ENCODE measurements around the gene MYOM1. TPM values are rescaled to one million over a fixed set of nuclear protein-coding genes. Genes with fewer than 3 reads are reported as not detected.
"Not testable (repeated sequence)": the region's sequence is repeated elsewhere in the genome, so short reads cannot be mapped to it uniquely, and the experiment has no call there.

MYOM1 gene
- total RNA-seq, 2 experiments from 2014 or later, result 0.90 to 1.2 TPM

- Mint-ChIP-seq H3K36me3 (no peaks in the 10 kb centered on the region), H3K9me3 (no peaks in the 10 kb centered on the region), H3K4me1 (ENCODE audit: low read depth) (peaks cover 2% of the 10 kb centered on the region), H3K27ac (no peak overlapping the region), H3K4me3 (no peak overlapping the region), H3K27me3 (no peaks in the 10 kb centered on the region)
- intact Hi-C loops (cut with micrococcal nuclease), result no loop called here
- POLR2A ChIA-PET, result no interaction called here
- CTCF ChIA-PET, result no interaction called here
- DNase-seq, result no peak
These were observed 13.2 kb upstream of the MYOM1 start for GRCh38 chr18:3233004-3233403.

- Mint-ChIP-seq H3K4me3 (no peak overlapping the region), H3K27me3 (no peaks in the 10 kb centered on the region), H3K36me3 (no peaks in the 10 kb centered on the region), H3K4me1 (ENCODE audit: low read depth) (peaks cover 6% of the 10 kb centered on the region), H3K27ac (no peak overlapping the region), H3K9me3 (no peaks in the 10 kb centered on the region)
- no peak for DNase-seq
- intact Hi-C loops (cut with micrococcal nuclease), result no loop called here
- ChIA-PET POLR2A (no interaction called here), CTCF (interaction anchor here (0.9 kb wide), 1 partner anchor 79 kb away, joined by 3 read pairs; no protein-coding TSS in a partner anchor)
These were observed 10.9 kb upstream of the MYOM1 start for GRCh38 chr18:3230401-3231334.

- Mint-ChIP-seq H3K9me3 (no peaks in the 10 kb centered on the region), H3K4me1 (ENCODE audit: low read depth) (peaks cover 13% of the 10 kb centered on the region), H3K27me3 (no peaks in the 10 kb centered on the region), H3K36me3 (no peaks in the 10 kb centered on the region), H3K27ac (no peak overlapping the region), H3K4me3 (no peak overlapping the region)
- ChIA-PET POLR2A (no interaction called here), CTCF (no interaction called here)
- intact Hi-C loops (cut with micrococcal nuclease), result no loop called here
- DNase-seq, result no peak
These were observed 6.3 kb upstream of the MYOM1 start for GRCh38 chr18:3226048-3226447.

GRCh38 chr18:3225588-3225987 is 5.8 kb upstream of the MYOM1 start:
- no peak for DNase-seq
- Mint-ChIP-seq H3K27me3 (no peaks in the 10 kb centered on the region), H3K4me3 (no peak overlapping the region), H3K36me3 (no peaks in the 10 kb centered on the region), H3K9me3 (no peaks in the 10 kb centered on the region), H3K4me1 (ENCODE audit: low read depth) (peaks cover 13% of the 10 kb centered on the region), H3K27ac (no peak overlapping the region)
- ChIA-PET POLR2A (no interaction called here), CTCF (interaction anchor here (1.2 kb wide), 1 partner anchor 12 kb away, joined by 3 read pairs; no protein-coding TSS in a partner anchor)
- intact Hi-C loops (cut with micrococcal nuclease), result no loop called here

- CTCF ChIA-PET, result interaction anchor here (2.0 kb wide), 1 partner anchor 21 kb away, joined by 11 read pairs; no protein-coding TSS in a partner anchor
- Mint-ChIP-seq H3K4me3 (no peak overlapping the region), H3K36me3 (no peaks in the 10 kb centered on the region), H3K4me1 (ENCODE audit: low read depth) (peaks cover 13% of the 10 kb centered on the region), H3K27ac (no peak overlapping the region), H3K9me3 (no peaks in the 10 kb centered on the region), H3K27me3 (no peaks in the 10 kb centered on the region)
- POLR2A ChIA-PET, result no interaction called here
- no peak for DNase-seq
- intact Hi-C loops (cut with micrococcal nuclease), result no loop called here
These were observed 4.5 kb upstream of the MYOM1 start for GRCh38 chr18:3224223-3224622.

- ChIA-PET CTCF (interaction anchor here (1.1 to 2.0 kb wide), 3 partner anchors 22 to 95 kb away, joined by 3 to 11 read pairs (median 3); no protein-coding TSS in a partner anchor), POLR2A (no interaction called here)
- Mint-ChIP-seq H3K4me1 (ENCODE audit: low read depth) (peaks cover 11% of the 10 kb centered on the region), H3K9me3 (no peaks in the 10 kb centered on the region), H3K4me3 (no peak overlapping the region), H3K27ac (no peak overlapping the region), H3K27me3 (no peaks in the 10 kb centered on the region), H3K36me3 (no peaks in the 10 kb centered on the region)
- no peak for DNase-seq
- intact Hi-C loops (cut with micrococcal nuclease), result no loop called here
These were observed 3.6 kb upstream of the MYOM1 start for GRCh38 chr18:3223356-3223755.

GRCh38 chr18:3221496-3221895 is 1.7 kb upstream of the MYOM1 start:
- Mint-ChIP-seq H3K4me1 (ENCODE audit: low read depth) (peaks cover 11% of the 10 kb centered on the region), H3K36me3 (no peaks in the 10 kb centered on the region), H3K9me3 (no peaks in the 10 kb centered on the region), H3K27me3 (no peaks in the 10 kb centered on the region), H3K27ac (no peak overlapping the region), H3K4me3 (no peak overlapping the region)
- POLR2A ChIA-PET, result interaction anchor here (0.7 kb wide), 1 partner anchor 15 kb away, joined by 3 read pairs; no protein-coding TSS in a partner anchor
- CTCF ChIA-PET, result interaction anchor here (0.6 to 1.6 kb wide), 2 partner anchors 25 to 99 kb away, joined by 3 to 5 read pairs; no protein-coding TSS in a partner anchor
- no peak for DNase-seq
- intact Hi-C loops (cut with micrococcal nuclease), result no loop called here

- intact Hi-C loops (cut with micrococcal nuclease); DNase-seq; POLR2A ChIA-PET; H3K27ac Mint-ChIP-seq; H3K36me3 Mint-ChIP-seq; H3K4me3 Mint-ChIP-seq; H3K4me1 Mint-ChIP-seq (ENCODE audit: low read depth); H3K27me3 Mint-ChIP-seq; H3K9me3 Mint-ChIP-seq: not testable (repeated sequence)
- CTCF ChIA-PET, result interaction anchor here (0.8 to 3.6 kb wide), 3 partner anchors 11 to 26 kb away, joined by 4 to 13 read pairs (median 5); no protein-coding TSS in a partner anchor
These were observed 1.1 kb upstream of the MYOM1 start for GRCh38 chr18:3220868-3221267.

- H3K4me3 Mint-ChIP-seq, result no peak overlapping the region
- no peaks in the 10 kb centered on the region for H3K36me3 Mint-ChIP-seq
- H3K27ac Mint-ChIP-seq, result no peak overlapping the region
- CTCF ChIA-PET, result interaction anchor here (3.6 kb wide), 1 partner anchor 27 kb away, joined by 13 read pairs; no protein-coding TSS in a partner anchor
- intact Hi-C loops (cut with micrococcal nuclease), result no loop called here
- no peak for DNase-seq
- no peaks in the 10 kb centered on the region for H3K27me3 Mint-ChIP-seq
- H3K9me3 Mint-ChIP-seq, result no peaks in the 10 kb centered on the region
- H3K4me1 Mint-ChIP-seq (ENCODE audit: low read depth), result peaks cover 7% of the 10 kb centered on the region
- POLR2A ChIA-PET, result no interaction called here
These were observed 532 bp downstream of the MYOM1 start for GRCh38 chr18:3219241-3219630.

GRCh38 chr18:3218819-3219218 is 949 bp downstream of the MYOM1 start:
- DNase-seq, result no peak
- H3K9me3 Mint-ChIP-seq, result no peaks in the 10 kb centered on the region
- H3K4me1 Mint-ChIP-seq (ENCODE audit: low read depth), result peaks cover 7% of the 10 kb centered on the region
- ChIA-PET POLR2A (no interaction called here), CTCF (interaction anchor here (0.9 to 3.6 kb wide), 3 partner anchors 27 to 90 kb away, joined by 3 to 13 read pairs (median 3); no protein-coding TSS in a partner anchor)
- H3K27ac Mint-ChIP-seq, result no peak overlapping the region
- intact Hi-C loops (cut with micrococcal nuclease), result no loop called here
- H3K27me3 Mint-ChIP-seq, result no peaks in the 10 kb centered on the region
- H3K4me3 Mint-ChIP-seq, result no peak overlapping the region
- no peaks in the 10 kb centered on the region for H3K36me3 Mint-ChIP-seq

- no peak for DNase-seq
- Mint-ChIP-seq H3K9me3 (no peaks in the 10 kb centered on the region), H3K36me3 (no peaks in the 10 kb centered on the region), H3K27ac (no peak overlapping the region), H3K27me3 (no peaks in the 10 kb centered on the region), H3K4me3 (no peak overlapping the region), H3K4me1 (ENCODE audit: low read depth) (peaks cover 8% of the 10 kb centered on the region)
- ChIA-PET CTCF (interaction anchor here (0.9 to 3.6 kb wide), 4 partner anchors 28 to 89 kb away, joined by 3 to 13 read pairs (median 4); no protein-coding TSS in a partner anchor), POLR2A (no interaction called here)
- intact Hi-C loops (cut with micrococcal nuclease), result no loop called here
These were observed 1.7 kb downstream of the MYOM1 start for GRCh38 chr18:3217948-3218647.

GRCh38 chr18:3216987-3217386 is 2.8 kb downstream of the MYOM1 start:
- Mint-ChIP-seq H3K4me3 (no peak overlapping the region), H3K27ac (no peak overlapping the region), H3K9me3 (no peaks in the 10 kb centered on the region), H3K27me3 (no peaks in the 10 kb centered on the region), H3K36me3 (no peaks in the 10 kb centered on the region), H3K4me1 (ENCODE audit: low read depth) (peaks cover 12% of the 10 kb centered on the region)
- no peak for DNase-seq
- ChIA-PET CTCF (interaction anchor here (1.7 kb wide), 1 partner anchor 65 kb away, joined by 6 read pairs; no protein-coding TSS in a partner anchor), POLR2A (no interaction called here)
- intact Hi-C loops (cut with micrococcal nuclease), result no loop called here

All from activated CD4-positive, alpha-beta memory T cell treated with anti-CD3 and anti-CD28 coated beads for 36 hours (primary cell).